Measurements from ENCODE around the gene BSND.

DNA sequence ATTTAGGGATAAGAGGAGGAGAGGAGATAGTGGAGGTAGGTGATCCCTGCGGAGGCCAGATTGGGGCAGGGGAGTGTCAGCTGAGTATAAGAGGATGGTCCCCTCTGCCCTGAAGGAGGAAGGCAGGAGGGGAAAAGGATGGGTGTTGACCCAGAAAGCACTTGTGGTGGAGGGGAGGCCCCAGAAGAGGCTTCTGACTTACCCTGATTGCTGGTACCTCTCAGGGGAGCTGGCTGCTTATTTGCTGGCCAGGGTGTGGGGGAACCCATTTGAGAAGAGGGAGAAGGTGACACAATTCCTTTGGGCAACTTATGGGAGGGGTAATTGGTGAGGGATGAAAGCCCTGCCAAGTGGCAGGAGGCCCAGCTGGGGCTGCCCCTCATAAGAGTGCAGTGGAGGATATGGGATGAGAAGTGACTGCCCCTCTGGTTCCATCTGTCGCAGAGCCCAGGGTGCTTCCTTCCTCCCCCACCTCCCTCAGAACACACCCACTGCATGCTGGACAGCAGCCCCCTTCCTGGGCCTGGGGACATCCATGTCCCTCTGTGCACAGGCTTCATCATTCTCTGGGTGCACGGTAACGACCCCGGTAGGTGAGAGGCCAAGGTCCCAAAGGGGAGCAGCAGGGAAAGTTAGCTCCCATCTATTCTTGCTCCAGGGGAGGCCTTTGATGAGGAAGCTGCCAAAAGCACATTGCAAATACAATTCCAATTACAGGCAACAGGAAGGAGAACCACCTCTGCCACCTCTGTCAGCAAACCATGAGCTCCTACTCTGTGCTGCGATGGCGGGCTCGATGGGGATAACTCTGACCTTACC is 39.2 kb downstream of the BSND start:
- TF ChIP-seq, protein P1, sequence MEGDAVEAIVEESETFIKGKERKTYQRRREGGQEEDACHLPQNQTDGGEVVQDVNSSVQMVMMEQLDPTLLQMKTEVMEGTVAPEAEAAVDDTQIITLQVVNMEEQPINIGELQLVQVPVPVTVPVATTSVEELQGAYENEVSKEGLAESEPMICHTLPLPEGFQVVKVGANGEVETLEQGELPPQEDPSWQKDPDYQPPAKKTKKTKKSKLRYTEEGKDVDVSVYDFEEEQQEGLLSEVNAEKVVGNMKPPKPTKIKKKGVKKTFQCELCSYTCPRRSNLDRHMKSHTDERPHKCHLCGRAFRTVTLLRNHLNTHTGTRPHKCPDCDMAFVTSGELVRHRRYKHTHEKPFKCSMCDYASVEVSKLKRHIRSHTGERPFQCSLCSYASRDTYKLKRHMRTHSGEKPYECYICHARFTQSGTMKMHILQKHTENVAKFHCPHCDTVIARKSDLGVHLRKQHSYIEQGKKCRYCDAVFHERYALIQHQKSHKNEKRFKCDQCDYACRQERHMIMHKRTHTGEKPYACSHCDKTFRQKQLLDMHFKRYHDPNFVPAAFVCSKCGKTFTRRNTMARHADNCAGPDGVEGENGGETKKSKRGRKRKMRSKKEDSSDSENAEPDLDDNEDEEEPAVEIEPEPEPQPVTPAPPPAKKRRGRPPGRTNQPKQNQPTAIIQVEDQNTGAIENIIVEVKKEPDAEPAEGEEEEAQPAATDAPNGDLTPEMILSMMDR (IDR thresholded peaks at IDR 0.05), result no peak
- TF ChIP-seq POLR2A (IDR thresholded peaks at IDR 0.05), result no peak

Data from esophagus squamous epithelium (tissue), 4 donors.